ENCODE data around the gene GPR152.
"Not testable (repeated sequence)": the region's sequence is repeated elsewhere in the genome, so short reads cannot be mapped to it uniquely, and the experiment has no call there.

Gene GPR152

GRCh38 chr11:67486481-67487195, 34.1 kb upstream of the GPR152 start:
- peak; percentile 71 for DNase-seq

GRCh38 chr11:67485873-67486361, 33.4 kb upstream of the GPR152 start:
- not testable (repeated sequence) for DNase-seq

GRCh38 chr11:67484847-67485311, 32.4 kb upstream of the GPR152 start:
- peak; percentile 65 for DNase-seq

GRCh38 chr11:67483831-67484665, 31.5 kb upstream of the GPR152 start:
- no peak for DNase-seq

DNA sequence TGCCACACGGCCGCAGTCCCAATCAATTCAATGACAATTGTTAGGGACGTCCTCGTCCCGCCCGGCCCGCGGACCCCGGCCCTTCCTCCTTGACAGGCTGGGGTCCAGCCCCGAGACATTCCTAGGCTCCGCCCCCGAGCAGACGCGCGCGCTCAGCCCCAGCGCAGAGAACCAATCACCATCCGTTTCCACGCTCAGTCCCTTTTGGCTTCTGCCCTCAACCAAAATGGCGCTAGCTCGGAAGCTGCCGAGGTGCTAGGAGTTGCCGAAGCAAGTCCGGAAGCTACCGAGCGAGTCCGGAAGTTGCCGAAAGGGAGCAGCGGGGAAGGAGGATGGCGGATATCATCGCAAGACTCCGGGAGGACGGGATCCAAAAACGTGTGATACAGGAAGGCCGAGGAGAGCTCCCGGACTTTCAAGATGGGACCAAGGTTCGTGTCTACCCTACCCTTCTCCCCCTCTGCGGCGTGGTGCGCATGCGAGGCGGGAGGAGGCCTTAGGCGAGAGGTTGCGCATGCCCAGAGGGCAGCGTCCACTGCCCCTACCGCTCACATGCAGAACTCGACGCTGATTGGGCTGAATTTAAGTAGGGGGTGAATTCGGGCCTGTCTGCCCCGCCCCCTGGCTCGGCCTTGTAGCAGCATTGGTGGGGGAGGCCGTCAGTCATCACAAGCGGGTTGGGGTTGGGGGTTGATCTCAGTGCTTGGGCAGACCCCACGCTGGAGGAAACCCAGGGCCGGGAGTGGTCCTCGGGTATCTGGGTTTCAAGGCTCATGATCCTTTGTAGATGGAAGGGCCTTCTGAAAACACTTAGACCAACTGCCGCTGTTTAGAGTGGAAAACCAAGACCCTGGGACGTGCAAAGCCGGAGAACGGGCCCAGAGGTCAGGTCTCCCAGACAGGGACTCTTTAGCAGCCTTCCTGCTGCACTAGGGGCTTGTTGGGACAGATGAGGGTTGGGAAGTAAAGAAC, 30.6 kb upstream of the GPR152 start, which contains the start of gene AIP:
Gene AIP, plus strand, starts transcription at position 200 of the 972 bp plus-strand sequence. Its CDS starts 133 bp downstream, at position 333.
- peak; percentile 97 for DNase-seq

DNA sequence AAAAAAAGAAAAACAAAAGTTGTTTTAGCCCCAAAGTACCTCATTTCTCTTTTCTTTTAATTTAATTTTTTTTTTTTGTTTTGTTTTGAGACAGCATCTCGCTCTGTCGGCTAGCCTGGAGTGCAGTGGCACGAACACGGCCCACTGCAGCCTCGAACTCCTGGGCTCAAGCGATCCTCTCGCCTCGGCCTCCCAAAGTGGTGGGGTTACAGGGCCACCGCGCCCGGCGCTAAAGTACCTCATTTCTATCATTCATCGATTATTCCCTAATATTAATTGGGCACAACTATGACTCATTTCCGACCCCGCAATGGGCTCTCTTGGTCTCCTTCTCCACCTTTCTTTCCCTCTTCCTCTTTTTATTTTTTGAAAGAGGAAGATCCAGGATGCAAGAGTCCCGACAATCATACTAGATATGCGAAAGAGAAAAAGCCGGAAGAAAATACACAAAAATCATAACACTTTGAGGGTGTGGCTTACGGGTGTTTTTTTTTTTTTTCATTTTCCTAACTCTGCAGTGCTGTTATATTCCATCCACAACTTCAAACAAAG, 29.8 kb upstream of the GPR152 start:
- DNase-seq, result no peak

DNA sequence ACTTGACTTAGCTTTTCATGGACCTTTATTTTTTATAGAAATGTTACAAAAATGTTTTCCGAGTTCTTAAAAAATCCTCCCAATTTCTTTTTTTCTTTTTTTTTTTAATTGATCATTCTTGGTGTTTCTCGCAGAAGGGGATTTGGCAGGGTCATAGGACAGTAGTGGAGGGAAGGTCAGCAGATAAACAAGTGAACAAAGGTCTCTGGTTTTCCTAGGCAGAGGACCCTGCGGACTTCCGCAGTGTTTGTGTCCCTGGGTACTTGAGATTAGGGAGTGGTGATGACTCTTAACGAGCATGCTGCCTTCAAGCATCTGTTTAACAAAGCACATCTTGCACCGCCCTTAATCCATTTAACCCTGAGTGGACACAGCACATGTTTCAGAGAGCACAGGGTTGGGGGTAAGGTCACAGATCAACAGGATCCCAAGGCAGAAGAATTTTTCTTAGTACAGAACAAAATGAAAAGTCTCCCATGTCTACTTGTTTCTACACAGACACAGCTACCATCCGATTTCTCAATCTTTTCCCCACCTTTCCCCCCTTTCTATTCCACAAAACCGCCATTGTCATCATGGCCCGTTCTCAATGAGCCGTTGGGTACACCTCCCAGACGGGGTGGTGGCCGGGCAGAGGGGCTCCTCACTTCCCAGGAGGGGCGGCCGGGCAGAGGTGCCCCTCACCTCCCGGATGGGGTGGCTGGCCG, 25.0 kb upstream of the GPR152 start:
- not testable (repeated sequence) for DNase-seq

GRCh38 chr11:67476692-67477091, 24.2 kb upstream of the GPR152 start:
- DNase-seq, result not testable (repeated sequence)

- DNase-seq, result no peak
Observed at GRCh38 chr11:67472882-67473281, 20.4 kb upstream of the GPR152 start.

DNA sequence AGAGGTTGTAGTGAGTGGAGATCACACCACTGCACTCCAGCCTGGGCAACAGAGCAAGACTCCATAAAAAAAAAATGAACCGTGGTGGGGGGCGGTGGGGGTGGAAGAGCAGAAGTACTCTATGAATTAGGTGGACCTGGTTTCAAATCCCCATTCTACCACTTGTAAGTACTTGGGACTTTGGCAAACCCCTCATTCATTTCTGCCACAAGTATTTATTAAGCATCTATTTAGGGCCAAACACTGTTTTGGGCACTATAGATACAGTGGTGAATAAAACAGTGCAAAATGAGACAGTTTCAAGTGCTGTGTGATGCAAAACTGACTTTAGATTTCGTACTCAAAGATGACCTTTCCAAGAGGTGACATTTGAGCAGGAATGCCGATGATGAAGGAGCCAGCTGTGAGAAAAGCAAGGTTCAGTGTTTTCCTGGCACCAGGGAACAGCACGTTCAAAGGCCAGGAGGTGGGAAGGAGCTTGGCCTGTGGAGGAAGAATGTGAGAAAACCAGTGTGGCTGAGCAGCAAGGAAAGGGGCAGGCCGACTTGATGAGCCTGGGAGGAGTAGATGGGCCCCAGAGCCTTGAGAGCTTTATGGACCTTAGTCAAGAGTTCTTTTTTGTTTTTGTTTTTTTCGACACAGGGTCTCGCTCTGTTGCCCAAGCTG, 17.9 kb upstream of the GPR152 start:
- no peak for DNase-seq

- DNase-seq, result no peak
Observed at GRCh38 chr11:67469508-67469811, 16.9 kb upstream of the GPR152 start.

GRCh38 chr11:67468759-67469507, 16.4 kb upstream of the GPR152 start, which contains the start of gene TMEM134:
TSS of gene TMEM134 (minus strand) at chr11:67469251. CDS start at chr11:67469192, 59 bp downstream.
- DNase-seq, result peak; percentile 93

GRCh38 chr11:67468456-67468758, 15.9 kb upstream of the GPR152 start:
- DNase-seq, result no peak

DNA sequence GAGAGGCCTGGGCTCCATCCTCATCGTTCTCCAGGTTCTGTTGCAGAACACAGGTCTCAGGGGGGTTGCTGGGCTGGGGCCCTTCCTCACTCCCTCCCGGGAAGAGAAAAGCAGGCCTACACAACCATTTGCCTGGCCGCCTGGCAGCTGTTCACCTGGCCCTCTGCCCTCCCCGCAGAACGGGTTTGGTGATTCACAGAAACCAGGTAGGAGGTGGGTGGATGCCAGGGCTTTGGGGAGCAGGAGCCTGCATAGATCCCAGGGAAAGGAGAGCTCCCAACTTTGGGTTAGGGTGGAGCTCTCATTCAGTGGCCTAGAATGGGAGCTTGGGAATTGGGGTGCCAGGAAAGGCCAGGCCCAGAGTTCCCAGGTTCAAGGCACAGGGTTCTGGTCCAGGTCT, 15.5 kb upstream of the GPR152 start:
- no peak for DNase-seq

DNA sequence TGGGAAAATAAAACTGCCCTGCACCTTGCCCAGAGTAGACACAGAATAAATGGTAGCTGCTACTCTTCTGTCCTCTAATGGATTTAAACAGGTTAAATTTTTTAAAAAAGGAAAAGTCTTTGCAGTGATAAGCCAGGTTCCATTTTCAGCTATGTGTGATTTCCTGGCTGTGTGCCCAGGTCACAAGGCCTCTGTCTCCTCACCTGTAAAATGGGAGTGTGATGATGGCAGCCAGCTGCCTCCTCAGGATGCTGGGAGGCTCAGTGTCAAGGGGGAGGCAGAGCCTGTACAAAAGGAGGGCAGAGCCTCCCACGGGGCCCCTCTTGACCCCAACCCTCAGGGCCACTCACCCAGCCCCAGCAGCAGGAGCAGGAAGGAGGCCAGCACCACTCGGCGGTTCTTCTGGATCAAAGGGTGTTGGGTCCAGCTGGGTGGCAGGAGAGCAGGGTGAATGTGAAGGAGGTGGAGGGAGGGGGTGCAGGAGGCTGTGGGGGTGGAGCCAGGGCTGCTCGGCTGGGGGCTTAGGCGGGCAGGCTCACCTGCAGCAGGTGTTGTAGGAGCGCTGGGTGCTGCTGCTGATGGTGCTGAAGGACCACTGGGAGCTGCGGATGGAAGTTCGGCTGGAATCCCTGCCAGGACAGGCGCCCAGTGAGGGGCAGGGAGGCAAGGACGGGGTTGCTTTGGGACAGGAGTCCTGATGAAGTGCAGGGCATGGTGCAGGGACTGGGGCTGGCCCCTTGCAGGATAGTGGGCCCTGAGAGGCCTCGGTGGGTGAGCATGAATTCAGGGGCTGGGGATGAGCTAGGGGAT, 14.6 kb upstream of the GPR152 start:
- DNase-seq, result no peak

GRCh38 chr11:67466367-67466766, 13.8 kb upstream of the GPR152 start:
- DNase-seq, result no peak

- DNase-seq, result not testable (repeated sequence)
Observed at GRCh38 chr11:67465530-67465929, 13.0 kb upstream of the GPR152 start.

- no peak for DNase-seq
Observed at GRCh38 chr11:67465189-67465510, 12.6 kb upstream of the GPR152 start.

GRCh38 chr11:67464411-67465188, 12.1 kb upstream of the GPR152 start:
- DNase-seq, result peak; percentile 92

Data from activated CD4-positive, CD25-positive, alpha-beta regulatory T cell treated with anti-CD3 and anti-CD28 coated beads, Interleukin-2, amount 50 U/mL, for 72 hours (primary cell).